Lower leg skin (tissue), 3 donors: ENCODE measurements around the gene ANKS1A.

Source experiments
- CTCF ChIP-seq, 3 donors: fragments of 450-650 bp; IDR thresholded peaks; one replicate each; pipeline ENCODE4 v1.5.1; 2016; ENCODE audit warnings: antibody characterized with exemption in 3 of 3, mild to moderate bottlenecking in 3 of 3, moderate library complexity in 2 of 3
- POLR2A ChIP-seq, 2 donors: fragments of 450-650 bp; IDR thresholded peaks; one replicate each; pipeline ENCODE4 v1.6.1; 2016 to 2017; ENCODE audit warnings: antibody characterized with exemption in 2 of 2, mild to moderate bottlenecking in 1 of 2, moderate library complexity in 1 of 2

GRCh38 chr6:35031611-35032529, 142.8 kb downstream of the ANKS1A start:
- TF ChIP-seq CTCF (IDR thresholded peaks at IDR 0.05) = no peak
- no peak for TF ChIP-seq POLR2A (IDR thresholded peaks at IDR 0.05)
